Lower lobe of right lung (tissue), 2 donors: ENCODE results near the gene SLC2A4RG. TPM values are rescaled to one million over a fixed set of nuclear protein-coding genes. Genes with fewer than 3 reads are reported as not detected.

Experiments
- ATAC-seq, 2 donors: fragments of 200-7000 bp; cut with Tn5 transposase; one replicate each; pipeline ENCODE4 v1.9.1; 2020 to 2022; ENCODE audit warnings: mild to moderate bottlenecking in 2 of 2, moderate library complexity in 2 of 2
- DNase-seq: peaks from one replicate; pipeline ENCODE4 v3.0.0-alpha.2; 2020
- H3K27ac ChIP-seq: fragments of 200-600 bp; one replicate; pipeline ENCODE4 v1.8.0; 2022
- H3K27me3 ChIP-seq: fragments of 200-600 bp; one replicate; pipeline ENCODE4 v1.8.0; 2022; ENCODE audit warnings: low read depth
- H3K36me3 ChIP-seq: fragments of 200-600 bp; one replicate; pipeline ENCODE4 v1.8.0; 2022; ENCODE audit warnings: mild to moderate bottlenecking
- H3K4me1 ChIP-seq: fragments of 200-600 bp; one replicate; pipeline ENCODE4 v1.8.0; 2022
- H3K4me3 ChIP-seq: fragments of 200-600 bp; one replicate; pipeline ENCODE4 v1.8.0; 2022; ENCODE audit warnings: mild to moderate bottlenecking
- H3K9me3 ChIP-seq: fragments of 200-600 bp; one replicate; pipeline ENCODE4 v1.8.0; 2022
- CTCF ChIP-seq: fragments of 200-600 bp; IDR thresholded peaks from one replicate; pipeline ENCODE4 v1.8.0; 2022; ENCODE audit warnings: antibody characterized with exemption, mild to moderate bottlenecking
- intact Hi-C: fragments of 100-400 bp; cut with DNase I; formaldehyde crosslinking; loops from one replicate; pipeline ENCODE4 v1.11.0; 2022
- total RNA-seq: library from RNA; stranded (reverse); fragmentation: NEBNext Ultra II Directional; extraction: Animal tissue kit (Norgen Biotek cat#: 25700); gene quantifications from one replicate; pipeline ENCODE4 v1.2.1, GENCODE V29; 2021
- donor health status: DM: no; HTN: yes; CAD: no; lungs with severe emphysema.

Gene SLC2A4RG
- total RNA-seq, 1 donor from 2014 or later: 50.5 TPM

DNA sequence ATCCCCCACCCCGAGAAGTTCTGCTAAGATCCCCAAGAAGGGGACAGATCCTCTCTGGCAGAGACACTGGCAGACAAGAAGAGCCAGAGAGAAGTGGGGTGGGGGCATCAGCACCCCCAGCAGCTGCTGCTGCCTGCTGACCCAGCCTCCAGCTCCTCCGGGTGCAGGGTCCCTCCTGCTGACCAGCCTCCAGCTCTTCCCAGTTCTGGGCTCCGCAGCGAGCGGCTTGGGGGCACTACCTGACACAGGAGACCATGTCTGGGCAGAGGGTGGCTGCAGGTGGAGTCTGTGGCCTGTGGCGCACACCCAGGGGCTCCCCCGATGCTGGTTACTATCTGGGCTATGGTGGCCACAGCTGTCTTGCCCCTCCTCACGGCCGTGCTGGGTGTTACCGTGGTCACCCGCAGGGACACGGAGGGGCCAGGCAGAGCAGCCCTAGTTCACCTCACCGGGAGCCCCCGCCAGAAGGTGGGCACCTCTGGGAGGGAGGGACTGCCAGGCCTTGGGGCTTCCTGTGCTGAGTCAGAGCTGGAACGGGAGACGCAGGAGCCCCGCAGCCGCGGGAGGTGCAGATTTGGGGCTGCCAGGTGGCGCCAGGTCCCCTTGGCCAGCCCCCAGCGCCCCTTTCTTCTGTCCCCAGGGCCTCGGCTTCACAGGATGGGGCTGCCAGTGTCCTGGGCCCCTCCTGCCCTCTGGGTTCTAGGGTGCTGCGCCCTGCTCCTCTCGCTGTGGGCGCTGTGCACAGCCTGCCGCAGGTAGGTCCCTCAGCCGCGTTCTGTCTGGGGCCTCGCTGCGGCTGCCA lies 2.5 kb upstream of the SLC2A4RG start:
- no peak for TF ChIP-seq CTCF
- no peak for ATAC-seq
- no peaks in the 10 kb centered on the region for H3K27me3 ChIP-seq
- peaks cover 42% of the 10 kb centered on the region for H3K4me1 ChIP-seq
- H3K27ac ChIP-seq: peak overlapping the region; percentile 65
- DNase-seq: no peak
- peak overlapping the region; percentile 68 for H3K4me3 ChIP-seq
- H3K36me3 ChIP-seq: peaks cover 40% of the 10 kb centered on the region
- H3K9me3 ChIP-seq: no peaks in the 10 kb centered on the region
- intact Hi-C loops: no loop called here

DNA sequence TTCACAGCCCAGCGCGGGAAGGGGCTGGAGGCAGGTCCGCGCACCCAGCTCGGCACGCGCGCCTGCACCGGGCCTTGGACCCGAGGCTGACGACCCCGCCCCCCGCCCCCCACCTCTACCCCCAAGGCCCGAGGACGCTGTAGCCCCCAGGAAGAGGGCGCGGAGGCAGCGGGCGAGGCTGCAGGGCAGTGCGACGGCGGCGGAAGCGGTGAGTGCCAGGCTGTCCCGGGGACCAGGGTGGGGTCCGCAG lies 2.0 kb upstream of the SLC2A4RG start:
- Histone ChIP-seq H3K27me3 (no peaks in the 10 kb centered on the region), H3K36me3 (peaks cover 45% of the 10 kb centered on the region), H3K9me3 (no peaks in the 10 kb centered on the region), H3K4me3 (peak overlapping the region; percentile 68), H3K27ac (peak overlapping the region; percentile 65), H3K4me1 (peaks cover 43% of the 10 kb centered on the region)
- TF ChIP-seq CTCF: no peak
- ATAC-seq (no peak), DNase-seq (no peak)
- intact Hi-C loops: no loop called here

DNA sequence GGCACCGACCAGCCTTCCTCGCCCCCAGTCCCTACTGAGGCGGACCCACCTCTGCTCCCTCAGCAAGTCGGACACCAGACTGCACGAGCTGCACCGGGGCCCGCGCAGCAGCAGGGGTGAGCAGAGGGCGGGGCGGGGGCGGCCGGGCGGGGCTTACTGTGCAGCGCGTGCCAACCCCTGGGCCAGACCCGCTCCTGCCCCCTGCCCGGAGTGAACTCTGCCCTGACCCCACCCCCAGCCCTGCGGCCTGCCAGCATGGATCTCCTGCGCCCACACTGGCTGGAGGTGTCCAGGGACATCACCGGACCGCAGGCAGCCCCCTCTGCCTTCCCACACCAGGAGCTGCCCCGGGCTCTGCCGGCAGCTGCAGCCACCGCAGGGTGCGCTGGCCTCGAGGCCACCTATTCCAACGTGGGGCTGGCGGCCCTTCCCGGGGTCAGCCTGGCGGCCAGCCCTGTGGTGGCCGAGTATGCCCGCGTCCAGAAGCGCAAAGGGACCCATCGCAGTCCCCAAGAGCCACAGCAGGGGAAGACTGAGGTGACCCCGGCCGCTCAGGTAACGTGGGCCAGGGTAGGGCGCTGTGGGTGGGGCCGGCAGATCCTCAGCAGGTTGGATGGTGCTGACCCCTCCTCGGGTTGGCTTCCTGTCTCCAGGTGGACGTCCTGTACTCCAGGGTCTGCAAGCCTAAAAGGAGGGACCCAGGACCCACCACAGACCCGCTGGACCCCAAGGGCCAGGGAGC lies 1.5 kb upstream of the SLC2A4RG start:
- Histone ChIP-seq H3K4me1 (peaks cover 43% of the 10 kb centered on the region), H3K27me3 (no peaks in the 10 kb centered on the region), H3K9me3 (no peaks in the 10 kb centered on the region), H3K27ac (peak overlapping the region; percentile 82), H3K36me3 (peaks cover 48% of the 10 kb centered on the region), H3K4me3 (peak overlapping the region; percentile 68)
- DNase-seq (peak; percentile 59), ATAC-seq (no peak)
- no peak for TF ChIP-seq CTCF
- intact Hi-C loops: no loop called here

- Histone ChIP-seq H3K27me3 (no peaks in the 10 kb centered on the region), H3K4me3 (peak overlapping the region; percentile 68), H3K36me3 (peaks cover 48% of the 10 kb centered on the region), H3K4me1 (peaks cover 43% of the 10 kb centered on the region), H3K9me3 (no peaks in the 10 kb centered on the region), H3K27ac (peak overlapping the region; percentile 82)
- TF ChIP-seq CTCF: no peak
- intact Hi-C loops: no loop called here
- DNase-seq (peak; percentile 79), ATAC-seq (peak; percentile 42 to 57)
These were observed 868 bp upstream of the SLC2A4RG start for GRCh38 chr20:63738687-63739129.

- Histone ChIP-seq H3K9me3 (no peaks in the 10 kb centered on the region), H3K4me1 (peaks cover 43% of the 10 kb centered on the region), H3K4me3 (peak overlapping the region; percentile 73), H3K27me3 (no peaks in the 10 kb centered on the region), H3K27ac (peak overlapping the region; percentile 85), H3K36me3 (peaks cover 38% of the 10 kb centered on the region)
- no peak for TF ChIP-seq CTCF
- ATAC-seq (peak; percentile 2 to 16), DNase-seq (peak; percentile 68)
- intact Hi-C loops: no loop called here
These were observed 572 bp downstream of the SLC2A4RG start for GRCh38 chr20:63740070-63740626.
